Myometrial cell (primary cell): ENCODE data around the gene TLCD2. TPM values are rescaled to one million over a fixed set of nuclear protein-coding genes. Genes with fewer than 3 reads are reported as not detected.

Experiments used
- total RNA-seq: library from RNA; depleted of rRNA; stranded (reverse); fragments of >200 nt; gene quantifications from 2 replicates; pipeline ENCODE4 v1.2.3, GENCODE V29; 2015

The TLCD2 gene, protein sequence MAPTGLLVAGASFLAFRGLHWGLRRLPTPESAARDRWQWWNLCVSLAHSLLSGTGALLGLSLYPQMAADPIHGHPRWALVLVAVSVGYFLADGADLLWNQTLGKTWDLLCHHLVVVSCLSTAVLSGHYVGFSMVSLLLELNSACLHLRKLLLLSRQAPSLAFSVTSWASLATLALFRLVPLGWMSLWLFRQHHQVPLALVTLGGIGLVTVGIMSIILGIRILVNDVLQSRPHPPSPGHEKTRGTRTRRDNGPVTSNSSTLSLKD
- total RNA-seq, result 2.6 and 2.8 TPM in 2 replicates

DNA sequence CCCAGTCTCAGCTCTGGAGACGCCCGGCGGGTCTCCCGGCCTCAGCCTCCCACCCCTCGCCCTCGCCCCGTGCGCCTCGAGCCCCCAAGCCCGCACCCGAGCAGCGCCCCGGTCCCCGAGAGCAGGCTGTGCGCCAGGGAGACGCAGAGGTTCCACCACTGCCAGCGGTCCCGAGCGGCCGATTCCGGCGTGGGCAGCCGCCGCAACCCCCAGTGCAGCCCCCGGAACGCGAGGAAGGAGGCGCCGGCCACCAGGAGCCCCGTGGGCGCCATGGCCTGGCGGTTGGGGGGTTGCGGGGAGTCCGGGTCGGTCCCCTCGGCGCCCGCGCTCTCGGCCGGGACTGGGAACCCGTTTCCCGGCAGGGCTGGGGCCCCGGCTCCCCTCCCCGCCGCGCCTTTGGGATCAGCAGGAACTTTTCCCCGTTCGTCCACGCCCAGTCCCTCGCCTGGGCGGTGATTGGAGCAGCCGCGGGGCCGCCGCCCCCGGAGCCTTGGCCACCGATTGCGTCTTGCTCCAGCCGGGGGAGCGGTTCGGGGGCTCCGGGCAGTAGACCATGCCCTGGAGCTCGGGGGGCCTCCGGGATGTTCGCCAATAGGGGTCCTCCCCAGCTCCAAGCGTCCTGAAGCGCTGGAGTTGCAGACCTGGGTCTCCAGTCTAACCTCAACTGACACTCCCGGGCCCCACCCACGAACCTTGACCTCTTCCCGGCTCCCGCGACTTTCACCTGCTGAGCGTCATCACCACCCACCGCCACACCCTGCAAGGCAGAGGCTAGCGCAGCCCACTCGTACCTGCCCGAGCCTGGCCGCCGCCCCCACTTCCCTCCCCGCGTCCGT lies at the start of gene TLCD2:
TLCD2 (minus strand) TSS at position 407 of the 836 bp plus-strand sequence; CDS start at position 272, 135 bp downstream.

DNA sequence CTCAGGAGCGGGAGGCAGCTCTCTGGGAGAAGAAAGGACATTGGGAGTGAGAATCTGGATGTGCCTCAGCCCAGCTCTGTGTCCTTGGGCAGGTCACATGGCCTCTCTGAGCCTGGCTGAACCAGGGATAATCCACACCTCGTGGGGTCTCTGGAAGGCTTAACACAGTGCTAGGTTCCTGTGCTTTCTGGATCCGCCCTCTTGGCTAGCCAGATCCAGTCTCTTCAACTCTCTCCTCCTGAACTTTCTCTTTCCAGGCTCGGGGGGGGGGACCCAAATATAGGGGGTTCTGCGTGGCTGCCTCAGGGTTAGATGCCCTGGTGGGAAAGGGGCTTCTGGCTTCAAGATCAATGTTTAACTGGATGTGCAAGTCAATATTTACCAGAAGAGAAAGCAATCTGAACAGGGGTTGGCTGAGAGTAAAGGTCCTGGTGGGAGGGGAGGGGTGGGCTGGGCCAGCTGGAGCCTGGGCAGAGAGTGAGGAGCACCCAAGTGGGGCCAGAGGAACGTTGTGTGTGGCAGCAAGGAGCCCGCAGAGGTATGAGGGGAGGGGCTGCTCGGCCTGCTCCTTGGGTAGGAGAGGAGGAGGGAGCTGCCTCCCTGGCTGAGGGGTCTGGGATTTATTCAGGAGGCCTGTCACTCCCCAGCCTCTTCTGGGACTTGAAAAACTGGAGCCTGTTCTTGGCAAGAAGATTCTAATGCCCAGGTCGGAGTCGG lies 32.4 kb upstream of the TLCD2 start, which contains the start of gene SERPINF2:
SERPINF2 (plus strand) TSS at position 501 of the 717 bp plus-strand sequence. CDS start 2,125 bp downstream, outside the sequence.

DNA sequence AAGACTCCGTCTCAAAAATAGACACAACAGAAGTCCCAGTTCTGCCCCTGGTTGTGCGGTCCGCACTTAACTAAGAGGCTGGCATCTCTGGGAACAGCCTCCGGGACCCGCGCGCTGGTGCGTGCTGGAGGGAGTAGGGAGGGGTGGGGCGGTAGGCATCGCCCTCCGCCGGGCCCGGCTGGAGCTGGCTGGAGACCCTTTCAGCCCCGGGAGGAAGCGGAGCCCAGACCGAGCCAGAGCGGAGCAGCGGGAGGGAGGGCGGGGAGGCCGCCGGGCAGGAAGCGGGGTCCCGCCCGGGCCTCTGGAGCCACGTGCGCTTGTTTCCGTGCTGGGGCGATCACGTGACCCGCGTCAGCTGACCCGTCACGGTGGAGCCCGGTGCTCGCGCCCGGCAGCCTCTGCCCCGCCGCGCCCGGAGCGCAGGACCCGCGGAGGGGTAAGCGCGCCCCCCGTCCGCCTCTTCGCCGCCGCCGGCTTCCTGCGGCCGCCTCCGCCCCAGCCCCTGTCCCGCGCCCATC lies 14.2 kb upstream of the TLCD2 start, which contains the start of gene WDR81:
WDR81 (plus strand) TSS at position 354 of the 518 bp plus-strand sequence. CDS start 256 bp downstream, outside the sequence.

DNA sequence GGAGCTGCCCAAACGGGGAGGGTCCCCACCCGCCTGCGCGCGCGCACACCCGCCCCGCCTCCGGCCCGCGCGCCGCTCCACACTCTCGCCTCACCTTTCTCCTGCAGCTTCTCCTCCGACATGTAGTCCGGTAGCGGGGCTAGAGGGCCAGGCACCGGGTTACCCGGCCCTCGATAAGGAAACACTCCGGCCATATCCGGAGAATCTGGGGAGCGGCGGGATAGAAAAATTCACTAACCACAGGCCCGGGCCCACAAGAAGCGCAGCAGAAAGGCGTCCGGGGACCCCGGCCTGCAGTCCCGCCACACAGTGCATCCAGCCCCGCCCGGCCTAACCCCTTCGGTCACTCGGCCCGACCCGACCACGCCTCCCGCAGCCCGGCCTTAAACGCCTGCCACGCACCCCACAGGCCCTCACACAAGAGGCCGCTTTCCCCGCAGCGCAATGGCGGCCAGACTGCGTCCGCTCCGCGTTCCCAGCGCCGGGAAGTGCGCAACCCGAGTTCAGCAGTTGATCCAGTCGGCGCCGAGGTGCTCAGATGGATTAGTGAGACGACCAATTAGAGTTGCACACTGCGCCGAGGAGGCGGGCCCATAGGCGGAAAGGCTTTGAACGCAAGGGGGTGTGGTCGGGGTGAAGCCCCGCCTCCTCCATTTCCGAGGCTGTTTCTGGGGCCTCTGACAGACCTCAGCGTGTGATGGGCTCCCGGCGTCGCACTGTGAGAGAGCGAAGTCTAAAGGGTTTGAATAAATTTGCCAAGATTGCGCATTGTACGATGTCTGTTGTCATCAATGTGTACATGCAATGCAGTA lies 25.6 kb downstream of the TLCD2 start, which contains the start of gene PRPF8:
PRPF8 (minus strand) TSS at position 490 of the 812 bp plus-strand sequence; CDS start at position 194, 296 bp downstream.

Other genes starting within 250 kb of the TLCD2 start
- 153 and 162 TPM in 2 replicates for gene MYO1C, start 217.7 kb downstream of the TLCD2 start, total RNA-seq
- 25.5 and 28.5 TPM in 2 replicates for gene INPP5K, start 193.8 kb downstream of the TLCD2 start, total RNA-seq
- 31.4 and 31.9 TPM in 2 replicates for gene PITPNA, start 147.6 kb downstream of the TLCD2 start, total RNA-seq
- gene SLC43A2, start 81.5 kb downstream of the TLCD2 start, total RNA-seq, result 24.2 and 28.5 TPM in 2 replicates
- gene SCARF1, start 64.6 kb downstream of the TLCD2 start, total RNA-seq, result 0.89 and 1.4 TPM in 2 replicates
- 15.9 and 28.2 TPM in 2 replicates for gene RILP, start 60.5 kb downstream of the TLCD2 start, total RNA-seq
- gene PRPF8, start 25.5 kb downstream of the TLCD2 start, total RNA-seq, result 129 and 139 TPM in 2 replicates
- gene WDR81, start 14.3 kb upstream of the TLCD2 start, total RNA-seq, result 23.4 and 23.9 TPM in 2 replicates
- gene SERPINF2, start 32.5 kb upstream of the TLCD2 start, total RNA-seq, result not detected in 2 replicates
- gene SERPINF1, start 51.7 kb upstream of the TLCD2 start, total RNA-seq, result 61.1 and 112 TPM in 2 replicates
- 5.2 and 8.0 TPM in 2 replicates for gene SMYD4, start 119.5 kb upstream of the TLCD2 start, total RNA-seq
- 24.8 and 40.9 TPM in 2 replicates for gene RPA1, start 119.6 kb upstream of the TLCD2 start, total RNA-seq